Neuronal stem cell (in vitro differentiated cells): ENCODE results near the gene CHRNG.

Experiments used
- DNase-seq: peaks from one replicate; pipeline ENCODE4 v3.0.0-alpha.2; 2013; ENCODE audit warnings: low spot score
- H2AFZ ChIP-seq: one replicate; pipeline ENCODE4 v1.6.1; 2013; ENCODE audit warnings: mild to moderate bottlenecking, low read length, inconsistent platforms
- H2AK5ac ChIP-seq: 2 replicates; pipeline ENCODE4 v1.6.1; 2013; ENCODE audit warnings: low read depth, mild to moderate bottlenecking, inconsistent platforms, low read length, moderate library complexity, mixed read lengths
- H2BK120ac ChIP-seq: 2 replicates; pipeline ENCODE4 v1.6.1; 2013; ENCODE audit warnings: low read depth, mild to moderate bottlenecking, inconsistent platforms, low read length, moderate library complexity, mixed read lengths
- H2BK12ac ChIP-seq: one replicate; pipeline ENCODE4 v1.6.1; 2013; ENCODE audit warnings: low read length, inconsistent platforms
- H2BK15ac ChIP-seq: 2 replicates; pipeline ENCODE4 v1.6.1; 2013; ENCODE audit warnings: mild to moderate bottlenecking, low read length, inconsistent platforms, mixed read lengths
- H2BK5ac ChIP-seq: one replicate; pipeline ENCODE4 v1.6.1; 2013; ENCODE audit warnings: inconsistent platforms, mild to moderate bottlenecking, low read length, moderate library complexity
- H3K14ac ChIP-seq: one replicate; pipeline ENCODE4 v1.6.1; 2013; ENCODE audit warnings: low read length, inconsistent platforms
- H3K18ac ChIP-seq: 2 replicates; pipeline ENCODE4 v1.6.1; 2013; ENCODE audit warnings: low read length, inconsistent platforms
- H3K23ac ChIP-seq: 2 replicates; pipeline ENCODE4 v1.6.1; 2013; ENCODE audit warnings: low read depth, mild to moderate bottlenecking, mixed read lengths, low read length, inconsistent platforms; ENCODE audit not compliant: poor library complexity
- H3K27ac ChIP-seq: replicated peaks from 3 replicates; pipeline ENCODE4 v1.5.1; 2013; ENCODE audit warnings: low read length, inconsistent platforms
- H3K27me3 ChIP-seq, 3 experiments: 2 replicates each; pipeline ENCODE4 v1.6.1; 2013; ENCODE audit warnings: low read length in 3 of 3, mild to moderate bottlenecking in 2 of 3, inconsistent platforms in 1 of 3, low read depth in 1 of 3, mixed read lengths in 1 of 3, moderate library complexity in 1 of 3; ENCODE audit not compliant: control insufficient read depth in 3 of 3, insufficient read depth in 3 of 3
- H3K36me3 ChIP-seq, 2 donors: replicated peaks in 1 of 2; 2 replicates each; pipeline ENCODE4 v1.6.1; 2013; ENCODE audit warnings: low read length in 2 of 2; ENCODE audit not compliant: control insufficient read depth in 2 of 2, insufficient read depth in 2 of 2
- H3K4ac ChIP-seq: 2 replicates; pipeline ENCODE4 v1.6.1; 2013; ENCODE audit warnings: inconsistent platforms, mild to moderate bottlenecking, low read length, moderate library complexity
- H3K4me1 ChIP-seq, 2 donors: 1 replicate in 1 of 2; 2 replicates in 1 of 2; pipeline ENCODE4 v1.6.1; 2013; ENCODE audit warnings: low read length in 2 of 2, low read depth in 1 of 2; ENCODE audit not compliant: control insufficient read depth in 2 of 2, insufficient read depth in 1 of 2
- H3K4me2 ChIP-seq: one replicate; pipeline ENCODE4 v1.6.1; 2013; ENCODE audit warnings: mild to moderate bottlenecking, low read length, inconsistent platforms; ENCODE audit not compliant: insufficient read depth, poor library complexity, severe bottlenecking
- H3K4me3 ChIP-seq, 2 donors: 2 replicates each; pipeline ENCODE4 v1.5.1; 2013; ENCODE audit warnings: low read length in 2 of 2, mild to moderate bottlenecking in 2 of 2, inconsistent platforms in 1 of 2, moderate library complexity in 1 of 2
- H3K79me1 ChIP-seq: one replicate; pipeline ENCODE4 v1.6.1; 2013; ENCODE audit warnings: low read depth, mild to moderate bottlenecking, inconsistent platforms, low read length, moderate library complexity
- H3K9ac ChIP-seq: one replicate; pipeline ENCODE4 v1.6.1; 2013; ENCODE audit warnings: mild to moderate bottlenecking, low read depth, low read length, inconsistent platforms; ENCODE audit not compliant: poor library complexity
- H3K9me3 ChIP-seq, 2 donors: replicated peaks in 1 of 2; 2 replicates each; pipeline versions ENCODE3 to v1.6.1; 2013; ENCODE audit warnings: low read length in 2 of 2, mild to moderate bottlenecking in 2 of 2, inconsistent platforms in 1 of 2, low read depth in 1 of 2, mixed read lengths in 1 of 2, moderate library complexity in 1 of 2; ENCODE audit not compliant: control insufficient read depth in 2 of 2, insufficient read depth in 1 of 2
- H4K8ac ChIP-seq: one replicate; pipeline ENCODE4 v1.6.1; 2013; ENCODE audit warnings: low read depth, mild to moderate bottlenecking, inconsistent platforms, low read length, moderate library complexity
- H4K91ac ChIP-seq: one replicate; pipeline ENCODE4 v1.6.1; 2013; ENCODE audit warnings: low read length, low read depth, mild to moderate bottlenecking, inconsistent platforms; ENCODE audit not compliant: poor library complexity
- WGBS, 2 donors: extraction: QIAGEN DNeasy Blood & Tissue Kit; methylation state at CpG; one replicate each; pipeline ENCODE4 v1.1.7; 2013; ENCODE audit warnings: missing lambda C conversion rate in 2 of 2, mixed read lengths in 1 of 2; ENCODE audit not compliant: insufficient read length in 2 of 2, insufficient replicate concordance in 1 of 2; ENCODE audit errors: extremely low coverage in 2 of 2; 5-methylcytosine and 5-hydroxymethylcytosine counted together

Gene CHRNG

GRCh38 chr2:232515639-232516038 lies 23.9 kb upstream of the CHRNG start:
- no peak overlapping the region for H3K23ac ChIP-seq

DNA sequence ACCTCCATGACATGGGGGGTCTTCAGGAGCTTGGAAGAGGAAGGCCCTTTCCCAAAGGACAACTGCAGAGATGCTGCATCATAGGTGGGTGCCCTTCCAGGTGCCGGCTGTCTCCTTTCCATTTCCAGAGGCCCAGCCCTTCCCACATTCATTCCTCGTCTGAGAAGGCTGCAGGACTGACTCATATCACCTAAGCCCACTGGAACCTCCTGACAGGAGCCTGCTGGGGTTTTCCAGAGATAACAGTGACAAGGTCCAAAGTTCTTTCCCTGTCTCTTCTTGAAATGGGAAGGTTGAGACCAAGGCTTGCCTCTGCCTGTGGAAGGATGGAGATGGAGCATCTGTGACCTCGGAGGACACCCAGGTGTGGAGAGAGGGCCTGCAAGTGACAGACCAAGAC lies 22.9 kb upstream of the CHRNG start:
- peaks cover 0 to 88% (median 8%) of the 10 kb centered on the region in 3 experiments for H3K27me3 ChIP-seq
- H2BK5ac ChIP-seq = no peak overlapping the region
- no peak overlapping the region for H2BK12ac ChIP-seq
- H3K23ac ChIP-seq = no peak overlapping the region
- H2AK5ac ChIP-seq = no peak overlapping the region
- H3K9ac ChIP-seq = no peak overlapping the region
- no peaks in the 10 kb centered on the region for H3K9me3 ChIP-seq
- H3K14ac ChIP-seq = no peak overlapping the region
- no peak overlapping the region for H3K4ac ChIP-seq
- H3K79me1 ChIP-seq = peaks cover 3% of the 10 kb centered on the region
- H2BK120ac ChIP-seq = no peak overlapping the region
- DNase-seq = no peak
- H2BK15ac ChIP-seq = peak overlapping the region; percentile 44
- no peak overlapping the region for H3K27ac ChIP-seq
- no CpG with 5 or more reads among the region's 3 CpGs for WGBS, 2 donors
- peaks cover 0 to 3% of the 10 kb centered on the region in 2 donors for H3K4me1 ChIP-seq
- H3K4me3 ChIP-seq = no peak overlapping the region
- no peak overlapping the region for H3K4me2 ChIP-seq
- H4K91ac ChIP-seq = no peak overlapping the region
- H3K18ac ChIP-seq = no peak overlapping the region
- H2AFZ ChIP-seq = no peak overlapping the region
- H3K36me3 ChIP-seq = no peaks in the 10 kb centered on the region
- no peak overlapping the region for H4K8ac ChIP-seq

More at GRCh38 chr2:232515639-232516038, 23.9 kb upstream of the CHRNG start:
- Histone ChIP-seq H3K36me3 (no peaks in the 10 kb centered on the region), H3K27ac (no peak overlapping the region), H3K4ac (no peak overlapping the region), H3K18ac (no peak overlapping the region), H3K14ac (no peak overlapping the region), H3K4me3 (no peak overlapping the region), H2AK5ac (no peak overlapping the region), H2BK5ac (no peak overlapping the region), H3K4me2 (no peak overlapping the region), H3K9ac (no peak overlapping the region), H3K9me3 (no peaks in the 10 kb centered on the region), H2BK12ac (no peak overlapping the region), H3K4me1 (peaks cover 0 to 3% of the 10 kb centered on the region in 2 donors), H4K91ac (no peak overlapping the region), H2AFZ (no peak overlapping the region), H3K27me3 (peaks cover 0 to 82% (median under 1%) of the 10 kb centered on the region in 3 experiments), H2BK15ac (no peak overlapping the region), H3K79me1 (peaks cover 3% of the 10 kb centered on the region), H2BK120ac (no peak overlapping the region), H4K8ac (no peak overlapping the region)
- no peak for DNase-seq
- no CpG with 5 or more reads among the region's 7 CpGs for WGBS, 2 donors

- no peak overlapping the region for H2BK15ac ChIP-seq
- H3K4me1 ChIP-seq = peaks cover 3 to 5% of the 10 kb centered on the region in 2 donors
- peaks cover 16 to 90% (median 30%) of the 10 kb centered on the region in 3 experiments for H3K27me3 ChIP-seq
- no peak overlapping the region for H3K23ac ChIP-seq
- no CpG with 5 or more reads among the region's 6 CpGs for WGBS, 2 donors
- no peak overlapping the region for H2BK12ac ChIP-seq
- H3K9me3 ChIP-seq = no peaks in the 10 kb centered on the region
- H2AK5ac ChIP-seq = no peak overlapping the region
- no peak for DNase-seq
- no peak overlapping the region for H2AFZ ChIP-seq
- H3K9ac ChIP-seq = no peak overlapping the region
- no peaks in the 10 kb centered on the region for H3K36me3 ChIP-seq
- no peak overlapping the region for H3K4ac ChIP-seq
- no peak overlapping the region for H4K8ac ChIP-seq
- H4K91ac ChIP-seq = no peak overlapping the region
- H2BK5ac ChIP-seq = no peak overlapping the region
- no peak overlapping the region for H3K4me2 ChIP-seq
- no peak overlapping the region for H3K27ac ChIP-seq
- H3K79me1 ChIP-seq = peaks cover 2% of the 10 kb centered on the region
- no peak overlapping the region for H3K18ac ChIP-seq
- H3K4me3 ChIP-seq = no peak overlapping the region
- no peak overlapping the region for H3K14ac ChIP-seq
- H2BK120ac ChIP-seq = no peak overlapping the region
These were observed 20.6 kb upstream of the CHRNG start for GRCh38 chr2:232518844-232519243.

GRCh38 chr2:232519581-232520438 lies 19.7 kb upstream of the CHRNG start, which contains the start of gene PRSS56:
Gene PRSS56, plus strand, starts transcription at chr2:232520388. Its CDS starts 211 bp downstream, at chr2:232520599.
- Histone ChIP-seq H3K14ac (peak within 1 kb of the TSS; percentile 27), H2BK12ac (no peak within 1 kb of the TSS), H2BK15ac (peak within 1 kb of the TSS; percentile 96), H4K8ac (no peak within 1 kb of the TSS), H3K4me1 (peaks cover 6 to 7% of the 10 kb centered on the region in 2 donors), H4K91ac (no peak within 1 kb of the TSS), H2BK120ac (no peak within 1 kb of the TSS), H3K27ac (no peak within 1 kb of the TSS), H3K27me3 (peaks cover 17 to 92% (median 33%) of the 10 kb centered on the region in 3 experiments), H3K9ac (peak within 1 kb of the TSS; percentile 30), H3K4ac (peak within 1 kb of the TSS; percentile 54), H2AK5ac (peak within 1 kb of the TSS; percentile 82), H2AFZ (no peak within 1 kb of the TSS), H3K9me3 (no peaks in the 10 kb centered on the region), H3K4me3 (no peak within 1 kb of the TSS), H2BK5ac (peak within 1 kb of the TSS; percentile 35), H3K36me3 (no peaks in the 10 kb centered on the region), H3K23ac (peak within 1 kb of the TSS; percentile 46), H3K18ac (peak within 1 kb of the TSS; percentile 85), H3K4me2 (no peak within 1 kb of the TSS), H3K79me1 (peaks cover 2% of the 10 kb centered on the region)
- DNase-seq = no peak
- WGBS, 2 donors = no CpG with 5 or more reads among the region's 19 CpGs
